PC-9 (cell line): Measurements from ENCODE around the gene TANGO2. TPM values are rescaled to one million over a fixed set of nuclear protein-coding genes. Genes with fewer than 3 reads are reported as not detected.
A peak's percentile ranks its signal among the peaks of the same experiment; 100 is the strongest.

Experiments used
- microRNA-seq: library from miRNA; unstranded; fragments of <30 nt; microRNA quantifications from one replicate; pipeline ENCODE4 v1.2.0, GENCODE V29; 2021; ENCODE audit warnings: borderline number of aligned reads, borderline replicate concordance
- total RNA-seq: library from RNA; stranded (reverse); gene quantifications from 2 replicates; pipeline ENCODE4 v1.2.3, GENCODE V29; 2021

The TANGO2 gene
- total RNA-seq, 1 experiment from 2014 or later: 22.4 TPM

Small RNA genes lying within 50 kb of the gene (microRNA-seq; reads per million reads assigned to microRNA genes)
- gene MIR185 (657 reads per million, percentile 72 among the genes with 10 or more reads in this experiment), gene MIR6816 (not detected)

Other genes with a start within 250 kb of the TANGO2 start
- 10.3 and 13.9 TPM in 2 replicates for gene GNB1L, start 166.2 kb upstream of the TANGO2 start, total RNA-seq
- gene RTL10, start 166.2 kb upstream of the TANGO2 start, total RNA-seq: 20.9 and 23.5 TPM in 2 replicates
- 99.9 and 107 TPM in 2 replicates for gene COMT, start 79.3 kb upstream of the TANGO2 start, total RNA-seq
- 21.7 and 22.4 TPM in 2 replicates for gene TXNRD2, start 79.3 kb upstream of the TANGO2 start, total RNA-seq
- 15.6 and 21.0 TPM in 2 replicates for gene ARVCF, start 4.3 kb upstream of the TANGO2 start, total RNA-seq
- 31.9 and 34.7 TPM in 2 replicates for gene DGCR8, start 59.1 kb downstream of the TANGO2 start, total RNA-seq
- 168 and 175 TPM in 2 replicates for gene RANBP1, start 95.0 kb downstream of the TANGO2 start, total RNA-seq
- gene TRMT2A, start 96.1 kb downstream of the TANGO2 start, total RNA-seq: 31.5 and 32.7 TPM in 2 replicates
- 34.4 and 46.8 TPM in 2 replicates for gene ZDHHC8, start 110.7 kb downstream of the TANGO2 start, total RNA-seq
- gene CCDC188, start 129.9 kb downstream of the TANGO2 start, total RNA-seq: not detected in 2 replicates
- 5.0 and 7.0 TPM in 2 replicates for gene RTN4R, start 247.2 kb downstream of the TANGO2 start, total RNA-seq